ENCODE measurements around the gene TREX2. TPM values are rescaled to one million over a fixed set of nuclear protein-coding genes. Genes with fewer than 3 reads are reported as not detected.

TREX2 gene
- total RNA-seq, 1 donor, result 3.3 TPM

GRCh38 chrX:153410888-153411254 lies 35.0 kb downstream of the TREX2 start:
- H3K27ac ChIP-seq (ENCODE audit: low read depth, low read length), result no peak overlapping the region
- no peaks in the 10 kb centered on the region for H3K4me1 ChIP-seq (ENCODE audit: insufficient read depth, low read length)
- H3K27me3 ChIP-seq (ENCODE audit: insufficient read depth, low read length), result peaks cover 36% of the 10 kb centered on the region
- H3K4me2 ChIP-seq (ENCODE audit: insufficient read depth, low read length), result no peak overlapping the region
- H2AFZ ChIP-seq (ENCODE audit: low read length), result no peak overlapping the region
- no peaks in the 10 kb centered on the region for H4K20me1 ChIP-seq (ENCODE audit: insufficient read depth, low read length)
- H3K36me3 ChIP-seq (ENCODE audit: insufficient read depth, low read length), result no peaks in the 10 kb centered on the region
- H3K79me2 ChIP-seq (ENCODE audit: insufficient read depth, low read length), result no peaks in the 10 kb centered on the region
- H3K9me3 ChIP-seq (ENCODE audit: low read depth, low read length), result no peaks in the 10 kb centered on the region
- peak; percentile 74 for DNase-seq (ENCODE audit: insufficient read length, low spot score, missing footprints)
- TF ChIP-seq CTCF (IDR thresholded peaks at IDR 0.05; ENCODE audit: extremely low read depth, low read depth, low read length), result no peak
- no peak overlapping the region for H3K4me3 ChIP-seq (ENCODE audit: insufficient read depth, low read length)

GRCh38 chrX:153410373-153410772 lies 35.5 kb downstream of the TREX2 start:
- Histone ChIP-seq H2AFZ (ENCODE audit: low read length) (no peak overlapping the region), H4K20me1 (ENCODE audit: insufficient read depth, low read length) (no peaks in the 10 kb centered on the region), H3K9me3 (ENCODE audit: low read depth, low read length) (no peaks in the 10 kb centered on the region), H3K4me2 (ENCODE audit: insufficient read depth, low read length) (no peak overlapping the region), H3K36me3 (ENCODE audit: insufficient read depth, low read length) (no peaks in the 10 kb centered on the region), H3K79me2 (ENCODE audit: insufficient read depth, low read length) (no peaks in the 10 kb centered on the region), H3K4me3 (ENCODE audit: insufficient read depth, low read length) (no peak overlapping the region), H3K4me1 (ENCODE audit: insufficient read depth, low read length) (no peaks in the 10 kb centered on the region), H3K27me3 (ENCODE audit: insufficient read depth, low read length) (peaks cover 31% of the 10 kb centered on the region), H3K27ac (ENCODE audit: low read depth, low read length) (no peak overlapping the region)
- TF ChIP-seq CTCF (IDR thresholded peaks at IDR 0.05; ENCODE audit: extremely low read depth, low read depth, low read length), result no peak
- DNase-seq (ENCODE audit: insufficient read length, low spot score, missing footprints), result peak; percentile 69

- TF ChIP-seq CTCF (IDR thresholded peaks at IDR 0.05; ENCODE audit: extremely low read depth, low read depth, low read length), result no peak
- no peaks in the 10 kb centered on the region for H3K36me3 ChIP-seq (ENCODE audit: insufficient read depth, low read length)
- peaks cover 25% of the 10 kb centered on the region for H3K27me3 ChIP-seq (ENCODE audit: insufficient read depth, low read length)
- no peak overlapping the region for H3K4me3 ChIP-seq (ENCODE audit: insufficient read depth, low read length)
- no peaks in the 10 kb centered on the region for H4K20me1 ChIP-seq (ENCODE audit: insufficient read depth, low read length)
- H3K27ac ChIP-seq (ENCODE audit: low read depth, low read length), result no peak overlapping the region
- peak; percentile 47 for DNase-seq (ENCODE audit: insufficient read length, low spot score, missing footprints)
- no peaks in the 10 kb centered on the region for H3K4me1 ChIP-seq (ENCODE audit: insufficient read depth, low read length)
- H3K79me2 ChIP-seq (ENCODE audit: insufficient read depth, low read length), result no peaks in the 10 kb centered on the region
- H2AFZ ChIP-seq (ENCODE audit: low read length), result no peak overlapping the region
- no peaks in the 10 kb centered on the region for H3K9me3 ChIP-seq (ENCODE audit: low read depth, low read length)
- no peak overlapping the region for H3K4me2 ChIP-seq (ENCODE audit: insufficient read depth, low read length)
Measured at GRCh38 chrX:153409414-153410101, 36.3 kb downstream of the TREX2 start.

GRCh38 chrX:153408871-153409351 lies 36.9 kb downstream of the TREX2 start:
- Histone ChIP-seq H3K36me3 (ENCODE audit: insufficient read depth, low read length) (no peaks in the 10 kb centered on the region), H3K4me2 (ENCODE audit: insufficient read depth, low read length) (no peak overlapping the region)

More at GRCh38 chrX:153408871-153409351, 36.9 kb downstream of the TREX2 start:
- Histone ChIP-seq H3K9me3 (ENCODE audit: low read depth, low read length) (no peaks in the 10 kb centered on the region), H2AFZ (ENCODE audit: low read length) (no peak overlapping the region), H3K27me3 (ENCODE audit: insufficient read depth, low read length) (peaks cover 25% of the 10 kb centered on the region), H3K79me2 (ENCODE audit: insufficient read depth, low read length) (no peaks in the 10 kb centered on the region), H4K20me1 (ENCODE audit: insufficient read depth, low read length) (no peaks in the 10 kb centered on the region), H3K4me1 (ENCODE audit: insufficient read depth, low read length) (no peaks in the 10 kb centered on the region), H3K4me3 (ENCODE audit: insufficient read depth, low read length) (no peak overlapping the region), H3K27ac (ENCODE audit: low read depth, low read length) (no peak overlapping the region)
- no peak for TF ChIP-seq CTCF (IDR thresholded peaks at IDR 0.05; ENCODE audit: extremely low read depth, low read depth, low read length)
- DNase-seq (ENCODE audit: insufficient read length, low spot score, missing footprints), result peak; percentile 79
